Measurements from ENCODE around the gene PEAK3. TPM values are rescaled to one million over a fixed set of nuclear protein-coding genes. Genes with fewer than 3 reads are reported as not detected.

The PEAK3 gene
- total and polyA plus RNA-seq, 9 of the 15 experiments (the other 6 are each of a cell fraction or from before 2014, with no cell fraction given): 0.07 to 0.40 TPM; not detected in 7

DNA sequence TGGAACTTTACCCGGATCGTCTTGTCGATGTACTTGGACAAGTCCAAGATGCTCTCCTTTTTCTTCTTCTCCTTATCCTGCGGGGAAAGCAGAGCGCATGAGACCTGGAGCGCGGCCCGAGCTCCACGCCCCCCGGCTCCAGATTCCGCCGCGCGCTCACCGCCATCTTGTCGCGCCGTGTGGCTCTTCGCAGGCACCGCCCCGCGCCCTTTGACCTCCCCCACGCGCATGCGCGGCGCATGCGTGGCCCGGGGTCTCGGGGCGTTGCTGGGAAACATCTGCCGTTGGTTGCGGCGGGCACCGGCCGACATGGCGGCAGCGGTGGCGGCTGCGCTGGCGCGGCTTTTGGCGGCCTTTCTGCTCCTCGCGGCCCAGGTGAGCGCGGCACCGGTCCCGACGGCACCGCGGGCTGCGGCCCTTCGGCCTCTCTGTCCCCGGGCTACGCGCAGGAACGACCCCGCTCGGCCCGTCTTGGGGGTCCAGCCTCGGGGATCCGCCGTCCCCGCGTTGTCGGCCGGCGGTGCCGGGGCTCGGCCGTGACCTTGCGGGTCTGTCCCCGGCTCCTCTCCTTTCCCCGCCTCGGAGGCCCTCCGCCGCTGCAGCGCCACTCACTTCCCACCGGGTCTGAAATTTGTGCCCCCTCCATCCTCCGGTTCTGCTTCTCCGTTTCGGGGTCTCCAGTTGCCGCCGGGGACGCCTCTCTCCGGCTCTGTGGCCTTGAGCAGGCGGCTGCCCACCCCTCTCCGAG is 46.6 kb upstream of the PEAK3 start, which contains the start of the genes LSM7 and SPPL2B (continued):
- TF ChIP-seq, protein P1, sequence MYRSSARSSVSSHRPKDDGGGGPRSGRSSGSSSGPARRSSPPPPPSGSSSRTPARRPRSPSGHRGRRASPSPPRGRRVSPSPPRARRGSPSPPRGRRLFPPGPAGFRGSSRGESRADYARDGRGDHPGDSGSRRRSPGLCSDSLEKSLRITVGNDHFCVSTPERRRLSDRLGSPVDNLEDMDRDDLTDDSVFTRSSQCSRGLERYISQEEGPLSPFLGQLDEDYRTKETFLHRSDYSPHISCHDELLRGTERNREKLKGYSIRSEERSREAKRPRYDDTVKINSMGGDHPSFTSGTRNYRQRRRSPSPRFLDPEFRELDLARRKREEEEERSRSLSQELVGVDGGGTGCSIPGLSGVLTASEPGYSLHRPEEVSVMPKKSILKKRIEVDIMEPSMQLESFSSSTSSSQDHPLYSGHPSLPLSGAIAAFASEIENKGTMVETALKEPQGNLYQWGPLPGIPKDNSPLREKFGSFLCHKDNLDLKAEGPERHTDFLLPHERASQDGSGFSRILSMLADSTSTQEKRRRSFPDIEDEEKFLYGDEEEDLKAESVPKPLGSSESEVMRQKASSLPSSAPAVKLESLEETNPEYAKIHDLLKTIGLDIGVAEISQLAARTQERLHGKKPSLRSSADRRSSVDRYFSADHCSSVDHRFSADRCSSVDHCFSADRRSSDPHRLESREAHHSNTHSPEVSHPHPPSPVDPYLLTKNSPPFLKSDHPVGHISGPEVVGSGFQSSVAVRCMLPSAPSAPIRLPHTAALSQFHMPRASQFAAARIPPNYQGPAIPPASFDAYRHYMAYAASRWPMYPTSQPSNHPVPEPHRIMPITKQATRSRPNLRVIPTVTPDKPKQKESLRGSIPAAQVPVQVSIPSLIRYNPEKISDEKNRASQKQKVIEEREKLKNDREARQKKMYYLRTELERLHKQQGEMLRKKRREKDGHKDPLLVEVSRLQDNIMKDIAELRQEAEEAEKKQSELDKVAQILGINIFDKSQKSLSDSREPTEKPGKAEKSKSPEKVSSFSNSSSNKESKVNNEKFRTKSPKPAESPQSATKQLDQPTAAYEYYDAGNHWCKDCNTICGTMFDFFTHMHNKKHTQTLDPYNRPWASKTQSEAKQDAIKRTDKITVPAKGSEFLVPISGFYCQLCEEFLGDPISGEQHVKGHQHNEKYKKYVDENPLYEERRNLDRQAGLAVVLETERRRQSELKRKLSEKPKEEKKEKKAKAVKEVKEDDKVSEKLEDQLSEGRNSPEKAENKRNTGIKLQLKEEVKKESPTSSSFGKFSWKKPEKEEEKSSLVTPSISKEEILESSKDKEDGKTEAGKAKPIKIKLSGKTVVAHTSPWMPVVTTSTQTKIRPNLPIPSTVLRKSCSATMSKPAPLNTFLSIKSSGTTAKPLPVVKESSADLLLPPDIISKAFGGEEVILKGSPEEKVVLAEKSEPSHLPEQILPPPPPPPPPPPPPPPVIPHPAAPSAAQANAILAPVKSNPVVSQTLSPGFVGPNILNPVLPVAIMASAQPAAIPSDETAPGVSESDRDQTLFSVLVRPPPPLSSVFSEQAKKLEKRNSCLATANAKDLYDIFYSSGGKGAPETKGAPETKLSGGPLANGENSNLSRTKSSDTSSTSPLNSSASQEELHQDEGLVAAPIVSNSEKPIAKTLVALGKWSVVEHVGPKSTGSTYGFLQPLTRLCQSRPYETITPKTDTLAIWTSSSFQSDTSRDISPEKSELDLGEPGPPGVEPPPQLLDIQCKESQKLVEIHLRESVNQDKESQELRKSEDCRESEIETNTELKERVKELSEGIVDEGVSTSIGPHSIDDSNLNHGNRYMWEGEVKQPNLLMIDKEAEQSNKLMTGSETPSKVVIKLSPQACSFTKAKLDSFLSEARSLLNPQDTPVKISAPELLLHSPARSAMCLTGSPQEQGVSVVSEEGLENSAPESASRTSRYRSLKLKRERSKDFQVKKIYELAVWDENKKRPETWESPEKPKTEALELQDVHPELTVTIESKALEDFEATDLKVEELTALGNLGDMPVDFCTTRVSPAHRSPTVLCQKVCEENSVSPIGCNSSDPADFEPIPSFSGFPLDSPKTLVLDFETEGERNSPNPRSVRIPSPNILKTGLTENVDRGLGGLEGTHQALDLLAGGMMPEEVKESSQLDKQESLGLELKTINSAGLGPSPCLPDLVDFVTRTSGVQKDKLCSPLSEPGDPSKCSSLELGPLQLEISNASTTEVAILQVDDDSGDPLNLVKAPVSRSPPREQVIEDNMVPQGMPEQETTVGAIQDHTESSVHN (IDR thresholded peaks at IDR 0.05; ENCODE audit: borderline replicate concordance in 1 of 2, low read depth in 1 of 2): no peak
- TF ChIP-seq SAP30 (IDR thresholded peaks at IDR 0.05; ENCODE audit: borderline replicate concordance, insufficient read depth, low read depth, low read length, poor library complexity, severe bottlenecking) (peak; percentile 88), HCFC1 (IDR thresholded peaks at IDR 0.05; ENCODE audit: low read depth, low read length) (peak; percentile 71), STAG1 (CRISPR knock-in tag; IDR thresholded peaks at IDR 0.05; ENCODE audit: borderline replicate concordance) (no peak), PTRF (tag; IDR thresholded peaks at IDR 0.05) (no peak), XRCC5 (IDR thresholded peaks at IDR 0.05; ENCODE audit: low read depth, low read length) (no peak), CBX1 (IDR thresholded peaks at IDR 0.05; ENCODE audit: low read depth) (0 out of 2 replicates have a peak, but pooled peaks have one; percentile 26), TARDBP (IDR thresholded peaks at IDR 0.05) (no peak), YY1 (IDR thresholded peaks at IDR 0.05; ENCODE audit: borderline replicate concordance in 1 of 3, control insufficient read depth in 1 of 3, extremely low read depth in 1 of 3, insufficient read depth in 3 of 3, insufficient read length in 1 of 3, insufficient replicate concordance in 2 of 3, low read depth in 1 of 3, low read length in 2 of 3) (peak; percentile 93 to 98 (median 97)), EP400 (IDR thresholded peaks at IDR 0.05) (peak; percentile 96), FOXA3 (CRISPR knock-in tag; conservative IDR thresholded peaks at IDR 0.05 in 1 of 2, IDR thresholded peaks at IDR 0.05 in 1 of 2) (no peak), CREB3 (tag; conservative IDR thresholded peaks at IDR 0.05; ENCODE audit: low read depth) (no peak), MTA3 (IDR thresholded peaks at IDR 0.05; ENCODE audit: borderline replicate concordance) (peak; percentile 57; the same call in 1 of the 2 replicates), NCOA4 (IDR thresholded peaks at IDR 0.05; ENCODE audit: partially characterized antibody) (no peak)
- TF ChIP-seq, protein P2, sequence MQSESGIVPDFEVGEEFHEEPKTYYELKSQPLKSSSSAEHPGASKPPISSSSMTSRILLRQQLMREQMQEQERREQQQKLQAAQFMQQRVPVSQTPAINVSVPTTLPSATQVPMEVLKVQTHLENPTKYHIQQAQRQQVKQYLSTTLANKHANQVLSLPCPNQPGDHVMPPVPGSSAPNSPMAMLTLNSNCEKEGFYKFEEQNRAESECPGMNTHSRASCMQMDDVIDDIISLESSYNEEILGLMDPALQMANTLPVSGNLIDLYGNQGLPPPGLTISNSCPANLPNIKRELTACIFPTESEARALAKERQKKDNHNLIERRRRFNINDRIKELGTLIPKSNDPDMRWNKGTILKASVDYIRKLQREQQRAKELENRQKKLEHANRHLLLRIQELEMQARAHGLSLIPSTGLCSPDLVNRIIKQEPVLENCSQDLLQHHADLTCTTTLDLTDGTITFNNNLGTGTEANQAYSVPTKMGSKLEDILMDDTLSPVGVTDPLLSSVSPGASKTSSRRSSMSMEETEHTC (IDR thresholded peaks at IDR 0.05): 0 out of 2 replicates have a peak, but pooled peaks have one; percentile 6
